ENCODE data around the gene SRRM1. TPM values are rescaled to one million over a fixed set of nuclear protein-coding genes. Genes with fewer than 3 reads are reported as not detected.

Gene SRRM1
- total RNA-seq, 4 donors from 2014 or later, result 61.6 to 87.6 (median 63.6) TPM

DNA sequence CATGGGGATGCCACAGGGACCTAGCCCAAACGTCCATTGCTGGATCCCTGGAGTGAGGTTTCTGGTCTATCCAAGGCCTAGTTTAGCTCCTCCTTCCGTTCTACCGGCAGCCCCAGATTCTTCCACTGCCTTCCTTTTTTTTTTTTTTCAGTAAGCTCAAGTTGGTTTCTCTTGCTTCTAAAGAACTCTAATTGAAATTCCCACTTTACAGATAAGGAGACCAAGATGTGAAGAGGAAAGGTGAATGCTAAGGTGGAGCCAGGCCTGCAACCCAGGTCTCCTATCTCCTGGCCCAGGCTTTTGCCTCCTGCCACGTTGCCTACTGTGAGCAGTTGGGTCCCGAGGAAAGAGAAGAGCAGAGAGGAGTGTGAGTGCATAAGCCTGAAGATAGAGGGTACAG lies 70.6 kb downstream of the SRRM1 start:
- Histone ChIP-seq H3K36me3 (no peaks in the 10 kb centered on the region), H3K4me1 (peaks cover 10 to 14% (median 13%) of the 10 kb centered on the region in 4 donors), H3K4me3 (no peak overlapping the region), H3K9me3 (no peaks in the 10 kb centered on the region), H3K27ac (replicated peaks in 1 of 4) (no peak overlapping the region), H3K27me3 (no peaks in the 10 kb centered on the region)
- DNase-seq (ENCODE audit: extremely low spot score), result no peak
- TF ChIP-seq, protein P1, sequence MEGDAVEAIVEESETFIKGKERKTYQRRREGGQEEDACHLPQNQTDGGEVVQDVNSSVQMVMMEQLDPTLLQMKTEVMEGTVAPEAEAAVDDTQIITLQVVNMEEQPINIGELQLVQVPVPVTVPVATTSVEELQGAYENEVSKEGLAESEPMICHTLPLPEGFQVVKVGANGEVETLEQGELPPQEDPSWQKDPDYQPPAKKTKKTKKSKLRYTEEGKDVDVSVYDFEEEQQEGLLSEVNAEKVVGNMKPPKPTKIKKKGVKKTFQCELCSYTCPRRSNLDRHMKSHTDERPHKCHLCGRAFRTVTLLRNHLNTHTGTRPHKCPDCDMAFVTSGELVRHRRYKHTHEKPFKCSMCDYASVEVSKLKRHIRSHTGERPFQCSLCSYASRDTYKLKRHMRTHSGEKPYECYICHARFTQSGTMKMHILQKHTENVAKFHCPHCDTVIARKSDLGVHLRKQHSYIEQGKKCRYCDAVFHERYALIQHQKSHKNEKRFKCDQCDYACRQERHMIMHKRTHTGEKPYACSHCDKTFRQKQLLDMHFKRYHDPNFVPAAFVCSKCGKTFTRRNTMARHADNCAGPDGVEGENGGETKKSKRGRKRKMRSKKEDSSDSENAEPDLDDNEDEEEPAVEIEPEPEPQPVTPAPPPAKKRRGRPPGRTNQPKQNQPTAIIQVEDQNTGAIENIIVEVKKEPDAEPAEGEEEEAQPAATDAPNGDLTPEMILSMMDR (IDR thresholded peaks at IDR 0.05), result no peak
- no peak for TF ChIP-seq POLR2A (IDR thresholded peaks at IDR 0.05; ENCODE audit: low read depth)
- no peak for TF ChIP-seq EP300 (IDR thresholded peaks at IDR 0.05)
- no peak for TF ChIP-seq POLR2AphosphoS5 (IDR thresholded peaks at IDR 0.05)
- intact Hi-C loops (cut with DNase I), result no loop called here
- WGBS, result 87% methylated on average over 5 of the region's 5 CpGs

DNA sequence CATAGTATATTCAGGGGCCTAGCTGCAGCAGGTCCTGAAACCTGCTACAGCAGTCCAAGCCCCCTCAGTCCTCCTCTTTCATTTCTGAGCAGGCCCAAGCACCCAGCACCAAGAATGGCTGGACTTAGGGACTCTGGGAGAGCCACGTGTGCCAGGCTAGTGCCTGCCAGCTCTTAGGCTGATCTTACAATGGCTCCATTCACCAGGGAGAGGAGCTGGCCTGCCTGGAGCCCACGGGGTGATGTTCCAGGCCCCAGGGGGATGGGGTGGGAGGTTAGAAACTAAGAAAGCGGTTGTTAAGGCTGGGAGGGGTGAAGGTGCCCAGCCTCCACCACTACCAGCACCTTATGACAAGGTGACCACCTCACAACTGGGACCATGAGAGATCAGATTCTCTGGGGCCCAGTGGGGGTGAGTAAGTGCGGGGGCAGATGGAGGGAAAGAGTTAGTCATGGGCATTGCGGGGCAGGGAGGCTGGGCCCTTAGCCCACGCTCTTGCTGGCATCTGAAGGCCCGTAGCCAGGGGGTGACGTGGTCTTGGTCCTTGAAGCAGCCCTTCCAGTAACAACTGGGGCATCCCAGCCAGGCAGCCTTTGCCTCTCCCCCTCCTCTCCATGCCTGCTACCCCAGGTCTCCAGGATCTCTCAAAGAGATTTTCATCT lies 71.9 kb downstream of the SRRM1 start:
- no peak overlapping the region for H3K4me3 ChIP-seq
- 97% methylated on average over 8 of the region's 8 CpGs for WGBS
- intact Hi-C loops (cut with DNase I), result no loop called here
- DNase-seq (ENCODE audit: extremely low spot score), result no peak
- H3K36me3 ChIP-seq, result no peaks in the 10 kb centered on the region
- peaks cover 21 to 27% (median 24%) of the 10 kb centered on the region in 4 donors for H3K4me1 ChIP-seq
- no peaks in the 10 kb centered on the region for H3K27me3 ChIP-seq
- H3K27ac ChIP-seq (replicated peaks in 1 of 4), result peak overlapping the region; percentile 20 to 62 (median 43)
- H3K9me3 ChIP-seq, result no peaks in the 10 kb centered on the region
- TF ChIP-seq POLR2A (IDR thresholded peaks at IDR 0.05; ENCODE audit: low read depth) (no peak), POLR2AphosphoS5 (IDR thresholded peaks at IDR 0.05) (no peak), EP300 (IDR thresholded peaks at IDR 0.05) (no peak)
- TF ChIP-seq, protein P1 (IDR thresholded peaks at IDR 0.05), result no peak

DNA sequence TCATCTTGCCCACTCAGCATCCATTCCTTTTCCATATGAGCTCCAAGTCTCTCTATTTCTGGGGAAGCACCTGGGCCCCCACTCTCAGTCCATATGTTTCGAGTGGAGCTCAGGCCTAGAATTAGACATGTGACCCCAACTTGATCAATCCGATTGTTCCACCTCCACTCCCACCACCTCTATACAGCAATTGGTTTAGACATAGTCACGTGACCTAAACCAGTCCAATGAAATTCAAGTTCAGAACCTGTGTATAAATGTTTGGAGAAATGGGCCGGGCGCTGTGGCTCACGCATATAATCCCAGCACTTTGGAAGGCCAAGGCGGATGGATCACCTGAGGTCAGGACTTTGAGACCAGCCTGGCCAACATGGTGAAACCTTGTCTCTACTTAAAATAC lies 72.6 kb downstream of the SRRM1 start:
- TF ChIP-seq, protein P1 (IDR thresholded peaks at IDR 0.05), result no peak
- no peak for TF ChIP-seq POLR2AphosphoS5 (IDR thresholded peaks at IDR 0.05)
- no peak for TF ChIP-seq EP300 (IDR thresholded peaks at IDR 0.05)
- TF ChIP-seq POLR2A (IDR thresholded peaks at IDR 0.05; ENCODE audit: low read depth), result no peak
- no peak for DNase-seq (ENCODE audit: extremely low spot score)
- Histone ChIP-seq H3K27me3 (no peaks in the 10 kb centered on the region), H3K4me3 (no peak overlapping the region), H3K4me1 (peaks cover 22 to 32% (median 29%) of the 10 kb centered on the region in 4 donors), H3K27ac (replicated peaks in 1 of 4) (peak overlapping the region in 3 of 4 donors; percentile 20 to 62 (median 43)), H3K36me3 (no peaks in the 10 kb centered on the region), H3K9me3 (no peaks in the 10 kb centered on the region)
- WGBS, result over 99% methylated on average over 7 of the region's 7 CpGs
- intact Hi-C loops (cut with DNase I), result no loop called here

DNA sequence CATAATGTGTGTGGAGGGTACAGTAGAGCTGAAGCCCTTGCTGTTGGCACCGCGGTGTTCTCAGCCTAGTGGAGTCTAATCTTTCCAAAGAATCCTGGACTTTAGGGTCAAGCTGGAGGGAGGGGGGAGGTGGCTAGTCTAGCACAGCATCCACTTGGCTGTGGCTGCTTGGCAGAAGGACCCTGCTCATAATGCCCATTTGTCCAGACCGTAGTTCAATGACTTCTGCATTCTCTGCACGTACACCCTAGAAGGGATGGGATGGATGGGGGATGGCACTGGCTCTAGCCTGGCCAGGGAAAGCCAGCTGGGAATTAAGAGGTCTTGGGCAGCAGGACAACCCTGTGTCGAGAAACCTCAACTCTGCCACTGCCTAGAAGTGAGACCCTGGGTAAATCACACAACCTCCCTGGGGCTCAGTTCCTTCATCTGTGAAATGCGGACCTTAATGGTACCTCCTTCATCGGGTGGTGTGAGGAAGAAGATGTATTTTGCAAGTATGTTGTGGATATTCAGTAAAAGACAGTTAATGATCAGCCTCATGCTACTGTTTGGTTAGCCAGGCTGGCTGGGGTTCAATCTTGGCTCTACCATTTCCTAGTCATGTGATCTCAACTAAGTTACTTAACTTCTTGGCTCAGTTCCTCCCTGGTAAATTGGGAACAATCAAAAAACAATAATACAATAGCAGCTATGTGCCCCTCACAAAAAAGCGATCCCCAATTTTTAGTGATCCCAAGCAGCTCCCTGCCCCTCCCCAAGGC lies 75.0 kb downstream of the SRRM1 start:
- Histone ChIP-seq H3K9me3 (no peaks in the 10 kb centered on the region), H3K4me1 (peaks cover 26 to 39% (median 34%) of the 10 kb centered on the region in 4 donors), H3K27me3 (no peaks in the 10 kb centered on the region), H3K27ac (replicated peaks in 1 of 4) (peak overlapping the region in 3 of 4 donors; percentile 9 to 60 (median 40)), H3K4me3 (no peak overlapping the region), H3K36me3 (no peaks in the 10 kb centered on the region)
- TF ChIP-seq EP300 (IDR thresholded peaks at IDR 0.05) (no peak), POLR2A (IDR thresholded peaks at IDR 0.05; ENCODE audit: low read depth) (no peak), POLR2AphosphoS5 (IDR thresholded peaks at IDR 0.05) (no peak)
- TF ChIP-seq, protein P1 (IDR thresholded peaks at IDR 0.05), result no peak
- no peak for DNase-seq (ENCODE audit: extremely low spot score)
- 84% methylated on average over 6 of the region's 8 CpGs for WGBS
- intact Hi-C loops (cut with DNase I), result no loop called here

All from esophagus muscularis mucosa (tissue), 4 donors.